HepG2 (cell line): Measurements from ENCODE around the gene LSR. TPM values are rescaled to one million over a fixed set of nuclear protein-coding genes. Genes with fewer than 3 reads are reported as not detected.

Experiments
- AGO2 ChIP-seq: fragments of 200-400 bp; formaldehyde crosslinking; optimal IDR thresholded peaks from 2 replicates; pipeline ENCODE3; 2017; ENCODE audit warnings: mild to moderate bottlenecking, low read depth, low read length, moderate library complexity
- CCDC6 ChIP-seq: sonication (generic); formaldehyde crosslinking; IDR thresholded peaks from 2 replicates; pipeline ENCODE4 v1.8.1; 2022; ENCODE audit warnings: mild to moderate bottlenecking, missing genetic modification reagents, moderate library complexity
- HCFC1 ChIP-seq: fragments of 150-350 bp; IDR thresholded peaks from 2 replicates; pipeline ENCODE4 v1.6.1; 2014; ENCODE audit warnings: low read depth, low read length
- NFE2L1 ChIP-seq: sonication (generic); formaldehyde crosslinking; IDR thresholded peaks from 2 replicates; pipeline ENCODE4 v1.4.0; 2020; ENCODE audit warnings: missing genetic modification reagents, mild to moderate bottlenecking, borderline replicate concordance
- PITX1 ChIP-seq: sonication (generic); formaldehyde crosslinking; IDR thresholded peaks from 2 replicates; pipeline ENCODE4 v1.5.1; 2020; ENCODE audit warnings: mild to moderate bottlenecking, missing genetic modification reagents
- PRMT3 ChIP-seq: sonication (generic); formaldehyde crosslinking; IDR thresholded peaks from 2 replicates; pipeline ENCODE4 v1.8.1; 2022; ENCODE audit warnings: low read depth, mild to moderate bottlenecking, moderate library complexity, missing genetic modification reagents, borderline replicate concordance
- SP140L ChIP-seq: sonication (generic); formaldehyde crosslinking; IDR thresholded peaks from 2 replicates; pipeline ENCODE4 v1.4.0; 2020; ENCODE audit warnings: missing genetic modification reagents, borderline replicate concordance
- STAG1 ChIP-seq: sonication (generic); formaldehyde crosslinking; IDR thresholded peaks from 2 replicates; pipeline ENCODE4 v1.4.0; 2020; ENCODE audit warnings: missing genetic modification reagents
- ZNF3 ChIP-seq: IDR thresholded peaks from 2 replicates; pipeline ENCODE4 v1.7.0; 2017; ENCODE audit warnings: inconsistent platforms
- ZNF33B ChIP-seq: sonication (generic); formaldehyde crosslinking; IDR thresholded peaks from 2 replicates; pipeline ENCODE4 v1.5.1; 2020; ENCODE audit warnings: mild to moderate bottlenecking, missing genetic modification reagents
- ZNF350 ChIP-seq: sonication (generic); formaldehyde crosslinking; IDR thresholded peaks from 2 replicates; pipeline ENCODE4 v1.4.0; 2020; ENCODE audit warnings: mild to moderate bottlenecking, low read depth, missing genetic modification reagents, borderline replicate concordance
- polyA plus RNA-seq, 8 experiments: library from polyadenylated mRNA; depleted of rRNA in 3 of 8; stranded (reverse) in 7 of 8; unstranded in 1 of 8; fragments of >200 nt; fragmentation: Illumina TruSeq in 4 of 8; extraction: Trizol in 4 of 8; gene quantifications; 2 replicates each; pipeline versions ENCODE4 v1.2.1 to v1.2.3, GENCODE V29; 2011 to 2016; ENCODE audit warnings: low read depth in 4 of 8, missing spikeins in 1 of 8, mixed read lengths in 1 of 8; ENCODE audit not compliant: insufficient read depth in 1 of 8
- total RNA-seq, 5 experiments: library from RNA; depleted of rRNA; stranded (reverse); fragments of >200 nt; fragmentation: Illumina TruSeq; extraction: Trizol; gene quantifications; 2 replicates each; pipeline ENCODE4 v1.2.3, GENCODE V29; 2016; ENCODE audit warnings: low read depth in 1 of 5
- TF ChIP-seq, protein P1 (sequence below): sonication (generic); formaldehyde crosslinking; conservative IDR thresholded peaks from 2 replicates; pipeline ENCODE4 v1.4.0; 2020; ENCODE audit warnings: mild to moderate bottlenecking, missing genetic modification reagents, moderate library complexity
- TF ChIP-seq, protein P2 (sequence below): sonication (generic); formaldehyde crosslinking; IDR thresholded peaks from 2 replicates; pipeline ENCODE4 v1.5.0; 2020; ENCODE audit warnings: missing genetic modification reagents
- TF ChIP-seq, protein P3 (sequence below): sonication (generic); formaldehyde crosslinking; IDR thresholded peaks from 2 replicates; pipeline ENCODE4 v1.4.0; 2020; ENCODE audit warnings: missing genetic modification reagents, borderline replicate concordance

The LSR gene
- total and polyA plus RNA-seq, 2 of the 13 experiments (the other 11 are each of a cell fraction or from before 2014, with no cell fraction given): 29.2 to 79.2 TPM

- TF ChIP-seq NFE2L1 (no peak), ZNF3 (no peak), AGO2 (no peak), ZNF350 (CRISPR knock-in tag) (peak; percentile 38; the same call in 1 of the 2 replicates), ZNF33B (CRISPR knock-in tag) (no peak), CCDC6 (CRISPR knock-in tag) (no peak), STAG1 (peak; percentile 50), HCFC1 (no peak), PITX1 (CRISPR knock-in tag) (no peak), SP140L (no peak), PRMT3 (no peak)
- TF ChIP-seq, protein P1, sequence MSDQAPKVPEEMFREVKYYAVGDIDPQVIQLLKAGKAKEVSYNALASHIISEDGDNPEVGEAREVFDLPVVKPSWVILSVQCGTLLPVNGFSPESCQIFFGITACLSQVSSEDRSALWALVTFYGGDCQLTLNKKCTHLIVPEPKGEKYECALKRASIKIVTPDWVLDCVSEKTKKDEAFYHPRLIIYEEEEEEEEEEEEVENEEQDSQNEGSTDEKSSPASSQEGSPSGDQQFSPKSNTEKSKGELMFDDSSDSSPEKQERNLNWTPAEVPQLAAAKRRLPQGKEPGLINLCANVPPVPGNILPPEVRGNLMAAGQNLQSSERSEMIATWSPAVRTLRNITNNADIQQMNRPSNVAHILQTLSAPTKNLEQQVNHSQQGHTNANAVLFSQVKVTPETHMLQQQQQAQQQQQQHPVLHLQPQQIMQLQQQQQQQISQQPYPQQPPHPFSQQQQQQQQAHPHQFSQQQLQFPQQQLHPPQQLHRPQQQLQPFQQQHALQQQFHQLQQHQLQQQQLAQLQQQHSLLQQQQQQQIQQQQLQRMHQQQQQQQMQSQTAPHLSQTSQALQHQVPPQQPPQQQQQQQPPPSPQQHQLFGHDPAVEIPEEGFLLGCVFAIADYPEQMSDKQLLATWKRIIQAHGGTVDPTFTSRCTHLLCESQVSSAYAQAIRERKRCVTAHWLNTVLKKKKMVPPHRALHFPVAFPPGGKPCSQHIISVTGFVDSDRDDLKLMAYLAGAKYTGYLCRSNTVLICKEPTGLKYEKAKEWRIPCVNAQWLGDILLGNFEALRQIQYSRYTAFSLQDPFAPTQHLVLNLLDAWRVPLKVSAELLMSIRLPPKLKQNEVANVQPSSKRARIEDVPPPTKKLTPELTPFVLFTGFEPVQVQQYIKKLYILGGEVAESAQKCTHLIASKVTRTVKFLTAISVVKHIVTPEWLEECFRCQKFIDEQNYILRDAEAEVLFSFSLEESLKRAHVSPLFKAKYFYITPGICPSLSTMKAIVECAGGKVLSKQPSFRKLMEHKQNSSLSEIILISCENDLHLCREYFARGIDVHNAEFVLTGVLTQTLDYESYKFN (CRISPR knock-in tag): no peak
- TF ChIP-seq, protein P2, sequence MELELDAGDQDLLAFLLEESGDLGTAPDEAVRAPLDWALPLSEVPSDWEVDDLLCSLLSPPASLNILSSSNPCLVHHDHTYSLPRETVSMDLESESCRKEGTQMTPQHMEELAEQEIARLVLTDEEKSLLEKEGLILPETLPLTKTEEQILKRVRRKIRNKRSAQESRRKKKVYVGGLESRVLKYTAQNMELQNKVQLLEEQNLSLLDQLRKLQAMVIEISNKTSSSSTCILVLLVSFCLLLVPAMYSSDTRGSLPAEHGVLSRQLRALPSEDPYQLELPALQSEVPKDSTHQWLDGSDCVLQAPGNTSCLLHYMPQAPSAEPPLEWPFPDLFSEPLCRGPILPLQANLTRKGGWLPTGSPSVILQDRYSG (CRISPR knock-in tag): no peak
- TF ChIP-seq, protein P3, sequence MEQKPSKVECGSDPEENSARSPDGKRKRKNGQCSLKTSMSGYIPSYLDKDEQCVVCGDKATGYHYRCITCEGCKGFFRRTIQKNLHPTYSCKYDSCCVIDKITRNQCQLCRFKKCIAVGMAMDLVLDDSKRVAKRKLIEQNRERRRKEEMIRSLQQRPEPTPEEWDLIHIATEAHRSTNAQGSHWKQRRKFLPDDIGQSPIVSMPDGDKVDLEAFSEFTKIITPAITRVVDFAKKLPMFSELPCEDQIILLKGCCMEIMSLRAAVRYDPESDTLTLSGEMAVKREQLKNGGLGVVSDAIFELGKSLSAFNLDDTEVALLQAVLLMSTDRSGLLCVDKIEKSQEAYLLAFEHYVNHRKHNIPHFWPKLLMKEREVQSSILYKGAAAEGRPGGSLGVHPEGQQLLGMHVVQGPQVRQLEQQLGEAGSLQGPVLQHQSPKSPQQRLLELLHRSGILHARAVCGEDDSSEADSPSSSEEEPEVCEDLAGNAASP (CRISPR knock-in tag): no peak
These were observed 57.9 kb downstream of the LSR start (continued) for GRCh38 chr19:35306473-35307246.
